Muscle of arm (tissue), 12 donors: ENCODE results near the gene ERAL1. TPM values are rescaled to one million over a fixed set of nuclear protein-coding genes. Genes with fewer than 3 reads are reported as not detected.
"Not testable (repeated sequence)": the region's sequence is repeated elsewhere in the genome, so short reads cannot be mapped to it uniquely, and the experiment has no call there.

Experiments used
- DNase-seq: peaks from one replicate; pipeline ENCODE4 v3.0.0-alpha.2; 2013
- polyA plus RNA-seq, 12 donors: library from polyadenylated mRNA; unstranded; fragments of 120-200 nt; gene quantifications; one replicate each; pipeline ENCODE4 v1.2.1, GENCODE V29; 2013; ENCODE audit not compliant: insufficient read length in 12 of 12

ERAL1 gene
- polyA plus RNA-seq, 12 donors: 40.2 to 105 (median 44.9) TPM; not detected in 1

- DNase-seq: no peak
These were observed 8.6 kb upstream of the ERAL1 start for GRCh38 chr17:28846231-28846630.

GRCh38 chr17:28846699-28847098 is 8.1 kb upstream of the ERAL1 start:
- DNase-seq: not testable (repeated sequence)

- not testable (repeated sequence) for DNase-seq
These were observed 6.1 kb upstream of the ERAL1 start for GRCh38 chr17:28848667-28849066.

GRCh38 chr17:28849281-28849680 is 5.5 kb upstream of the ERAL1 start:
- no peak for DNase-seq

GRCh38 chr17:28853295-28853694 is 1.5 kb upstream of the ERAL1 start:
- no peak for DNase-seq

- no peak for DNase-seq
These were observed 492 bp downstream of the ERAL1 start for GRCh38 chr17:28855336-28855679.

- no peak for DNase-seq
These were observed 1.3 kb downstream of the ERAL1 start for GRCh38 chr17:28856028-28856574.

GRCh38 chr17:28857905-28858800 is 3.3 kb downstream of the ERAL1 start:
- DNase-seq: no peak

- DNase-seq: no peak
These were observed 4.1 kb downstream of the ERAL1 start for GRCh38 chr17:28858801-28859355.

GRCh38 chr17:28860363-28860808 is 5.6 kb downstream of the ERAL1 start:
- no peak for DNase-seq

- no peak for DNase-seq
These were observed 6.8 kb downstream of the ERAL1 start for GRCh38 chr17:28861393-28862203.

- DNase-seq: no peak
These were observed 7.7 kb downstream of the ERAL1 start for GRCh38 chr17:28862561-28862960.

- DNase-seq: no peak
These were observed 9.1 kb downstream of the ERAL1 start for GRCh38 chr17:28863953-28864352.

- DNase-seq: no peak
These were observed 10.4 kb downstream of the ERAL1 start for GRCh38 chr17:28864991-28865849.

- no peak for DNase-seq
These were observed 11.3 kb downstream of the ERAL1 start for GRCh38 chr17:28865946-28866752.

GRCh38 chr17:28867276-28867675 is 12.5 kb downstream of the ERAL1 start:
- DNase-seq: no peak

- no peak for DNase-seq
These were observed 16.3 kb downstream of the ERAL1 start for GRCh38 chr17:28871056-28871579.

GRCh38 chr17:28873839-28874238 is 19.0 kb downstream of the ERAL1 start:
- no peak for DNase-seq

GRCh38 chr17:28874750-28875149 is 19.9 kb downstream of the ERAL1 start:
- DNase-seq: no peak
